ENCODE results near the gene SGK1.
"Not testable (repeated sequence)": the region's sequence is repeated elsewhere in the genome, so short reads cannot be mapped to it uniquely, and the experiment has no call there.

SGK1 gene

DNA sequence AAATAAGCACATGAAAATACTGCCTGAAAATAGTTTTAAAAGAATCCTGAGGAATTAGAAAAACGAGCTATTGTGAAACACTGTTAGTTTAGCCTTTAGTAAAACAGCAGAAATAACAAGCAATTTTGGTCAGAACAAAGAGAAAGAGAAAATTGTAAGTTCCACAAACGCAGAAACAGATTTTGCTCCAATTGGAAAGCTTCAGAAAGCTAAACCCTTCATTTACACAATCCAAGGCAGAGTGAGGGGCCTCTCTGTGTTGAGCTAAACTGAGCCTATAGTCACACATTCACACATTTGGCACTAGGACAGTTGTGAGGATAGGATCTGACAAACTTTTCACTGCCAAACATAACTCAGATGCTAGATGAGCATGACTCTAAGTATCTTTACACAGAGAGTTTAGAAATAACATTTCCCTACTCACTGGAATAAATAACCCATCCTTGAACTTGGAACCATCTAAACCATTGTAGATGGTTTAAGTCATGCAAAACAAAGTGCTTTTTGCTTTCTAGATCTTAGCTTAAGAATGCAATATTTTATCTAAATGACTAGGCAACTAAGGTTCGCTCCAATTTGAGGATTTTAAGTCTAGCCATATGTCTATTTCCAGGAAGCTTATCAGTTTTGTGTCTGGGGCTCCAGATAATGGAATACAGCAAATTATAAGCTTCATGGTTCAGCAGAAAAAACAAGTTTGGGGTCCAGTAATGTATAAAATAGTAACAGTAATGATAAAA lies 122.6 kb downstream of the SGK1 start:
- H3K4me3 ChIP-seq (ENCODE audit: low read depth, low read length) = no peak overlapping the region
- TF ChIP-seq CTCF (IDR thresholded peaks at IDR 0.05; ENCODE audit: insufficient read depth, low read depth, low read length, missing control alignments) = no peak
- no peak for DNase-seq (ENCODE audit: low read depth)

GRCh38 chr6:134193536-134194498 lies 124.1 kb downstream of the SGK1 start:
- DNase-seq (ENCODE audit: low read depth) = no peak
- no peak for TF ChIP-seq CTCF (IDR thresholded peaks at IDR 0.05; ENCODE audit: insufficient read depth, low read depth, low read length, missing control alignments)
- no peak overlapping the region for H3K4me3 ChIP-seq (ENCODE audit: low read depth, low read length)

- not testable (repeated sequence) for DNase-seq (ENCODE audit: low read depth); H3K4me3 ChIP-seq (ENCODE audit: low read depth, low read length)
These were observed 125.3 kb downstream of the SGK1 start for GRCh38 chr6:134192609-134193008.

DNA sequence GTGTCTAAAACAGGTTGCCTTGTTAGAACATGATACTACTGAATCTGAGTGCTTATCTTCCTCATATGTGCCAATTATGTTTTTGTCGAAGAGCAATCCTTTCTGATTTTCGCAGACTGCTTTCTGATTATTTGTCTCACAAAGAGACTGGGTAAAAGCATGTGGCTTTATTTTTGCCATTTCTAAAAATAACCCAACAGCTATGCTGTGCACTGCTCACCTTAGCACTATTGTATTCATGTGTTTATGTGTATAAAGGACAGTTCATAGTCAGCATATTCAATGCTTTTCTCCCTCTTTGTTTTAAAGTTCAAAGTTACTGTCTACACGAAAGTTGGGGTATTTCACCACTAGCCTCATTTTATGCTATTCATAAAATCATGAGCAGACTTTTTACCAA lies 127.0 kb downstream of the SGK1 start:
- TF ChIP-seq CTCF (IDR thresholded peaks at IDR 0.05; ENCODE audit: insufficient read depth, low read depth, low read length, missing control alignments) = no peak
- DNase-seq (ENCODE audit: low read depth) = no peak

DNA sequence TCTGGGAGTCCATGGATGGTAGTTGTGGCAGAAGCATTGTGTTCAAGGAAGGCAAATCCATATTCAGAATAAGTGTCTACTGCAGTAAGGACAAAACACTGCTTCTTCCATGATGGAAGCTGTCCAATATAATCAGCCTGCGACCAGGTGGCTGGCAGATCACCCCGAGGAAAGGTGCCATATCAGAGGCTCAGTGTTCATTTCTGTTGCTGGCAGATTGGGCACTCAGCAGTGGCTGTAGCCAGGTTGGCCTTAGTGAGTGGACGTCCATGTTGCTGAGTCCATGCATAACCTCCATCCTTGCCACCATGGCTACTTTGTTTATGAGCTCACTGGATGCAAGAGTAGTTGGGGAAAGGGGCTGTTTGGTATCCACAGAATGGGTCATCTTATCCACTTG lies 130.2 kb downstream of the SGK1 start:
- TF ChIP-seq CTCF (IDR thresholded peaks at IDR 0.05; ENCODE audit: insufficient read depth, low read depth, low read length, missing control alignments) = no peak
- DNase-seq (ENCODE audit: low read depth) = no peak
- H3K4me3 ChIP-seq (ENCODE audit: low read depth, low read length) = no peak overlapping the region

More for the DNA sequence above, 127.0 kb downstream of the SGK1 start:
- no peak overlapping the region for H3K4me3 ChIP-seq (ENCODE audit: low read depth, low read length)

DNA sequence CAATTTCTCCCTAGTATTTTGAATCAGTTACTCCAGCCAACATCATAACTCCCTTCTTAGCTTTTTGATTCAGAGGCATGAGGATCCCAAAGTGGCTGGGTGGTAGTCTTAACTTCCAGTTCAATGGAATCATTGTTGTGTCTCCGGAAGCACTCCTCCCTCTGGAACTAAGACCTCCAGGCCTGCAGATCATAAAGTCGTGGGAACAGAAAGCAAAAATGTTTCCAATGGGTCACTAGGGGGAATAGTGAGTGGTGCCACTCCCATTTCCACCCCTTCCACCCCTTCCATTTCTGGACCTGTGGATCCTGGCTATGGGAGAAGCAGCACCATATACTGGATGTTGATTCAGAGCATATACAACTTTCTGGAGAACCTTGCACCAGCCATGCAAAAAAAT lies 130.8 kb downstream of the SGK1 start:
- no peak for DNase-seq (ENCODE audit: low read depth)
- TF ChIP-seq CTCF (IDR thresholded peaks at IDR 0.05; ENCODE audit: insufficient read depth, low read depth, low read length, missing control alignments) = no peak
- H3K4me3 ChIP-seq (ENCODE audit: low read depth, low read length) = no peak overlapping the region

GRCh38 chr6:134186355-134186754 lies 131.6 kb downstream of the SGK1 start:
- TF ChIP-seq CTCF (IDR thresholded peaks at IDR 0.05; ENCODE audit: insufficient read depth, low read depth, low read length, missing control alignments) = no peak
- H3K4me3 ChIP-seq (ENCODE audit: low read depth, low read length) = no peak overlapping the region
- no peak for DNase-seq (ENCODE audit: low read depth)

Data from GM12865 (cell line).